GM19023 (cell line): Measurements from ENCODE around the gene NLK.

Experiments
- ATAC-seq: cut with Tn5 transposase; IDR thresholded peaks from one replicate; pipeline ENCODE4 v1.9.1; 2021; ENCODE audit warnings: mild to moderate bottlenecking, moderate library complexity; ENCODE audit not compliant: unreplicated experiment

Gene NLK

GRCh38 chr17:28110184-28110583, 67.7 kb downstream of the NLK start:
- ATAC-seq = no peak

GRCh38 chr17:28112181-28112580, 69.7 kb downstream of the NLK start:
- no peak for ATAC-seq

DNA sequence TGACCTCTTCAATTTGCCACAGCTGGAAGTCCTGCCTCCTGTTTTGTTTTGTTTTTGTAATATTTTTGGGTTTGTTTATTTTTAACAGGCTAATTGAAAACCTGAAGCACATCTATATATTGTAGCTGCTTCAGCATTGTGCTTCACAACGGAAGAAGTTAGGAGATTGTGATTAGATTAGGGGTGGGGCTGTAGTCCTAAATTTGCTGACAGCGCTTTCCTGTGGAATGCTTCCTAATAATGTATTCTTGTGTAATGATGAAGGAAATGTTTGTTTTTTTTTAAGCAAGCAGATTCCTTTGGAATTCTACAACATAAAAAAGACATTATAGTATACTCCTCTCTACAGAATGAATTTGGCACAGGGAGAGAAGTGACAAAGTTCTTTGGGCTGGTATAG, 70.1 kb downstream of the NLK start:
- no peak for ATAC-seq

GRCh38 chr17:28113269-28113668, 70.8 kb downstream of the NLK start:
- no peak for ATAC-seq

GRCh38 chr17:28115046-28115445, 72.6 kb downstream of the NLK start:
- no peak for ATAC-seq

- ATAC-seq = no peak
Observed at GRCh38 chr17:28117304-28117703, 74.8 kb downstream of the NLK start.

DNA sequence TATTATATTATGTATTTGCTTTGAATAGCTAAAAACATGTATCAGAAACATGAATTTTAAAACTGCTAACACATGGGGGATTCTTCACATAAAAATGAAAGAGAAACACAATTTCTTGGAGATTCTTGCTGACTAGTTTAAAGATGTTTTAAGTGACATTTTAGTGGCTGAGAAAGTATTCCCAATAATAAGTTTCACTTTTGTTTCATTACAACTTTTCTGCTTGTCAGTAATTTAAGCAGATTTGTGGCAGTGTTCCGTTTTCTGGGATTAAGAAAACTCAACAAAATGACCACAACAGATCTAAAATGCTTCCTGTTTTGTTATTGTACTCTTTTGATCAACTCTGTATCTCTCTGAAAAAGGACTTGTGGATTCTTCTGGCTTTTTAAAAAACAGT, 75.9 kb downstream of the NLK start:
- no peak for ATAC-seq

DNA sequence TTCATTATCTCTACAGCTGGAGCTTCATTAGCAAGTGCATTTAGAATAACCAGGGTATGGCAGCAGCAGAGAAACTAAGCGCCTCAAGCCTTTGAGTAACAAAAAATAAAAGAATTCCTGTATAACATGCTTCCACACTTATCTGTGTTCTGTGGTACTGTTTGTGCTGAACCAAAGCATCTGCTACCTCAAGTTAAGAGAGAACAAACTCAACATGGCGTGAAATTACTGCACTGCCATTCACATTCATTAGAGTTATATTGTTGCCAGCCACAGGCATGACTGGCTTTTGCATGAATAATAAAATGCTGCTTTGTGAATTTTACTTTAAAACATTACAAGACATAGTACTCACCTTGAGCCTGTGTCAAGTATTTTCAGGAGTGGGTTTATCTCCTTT, 76.6 kb downstream of the NLK start:
- ATAC-seq = no peak

DNA sequence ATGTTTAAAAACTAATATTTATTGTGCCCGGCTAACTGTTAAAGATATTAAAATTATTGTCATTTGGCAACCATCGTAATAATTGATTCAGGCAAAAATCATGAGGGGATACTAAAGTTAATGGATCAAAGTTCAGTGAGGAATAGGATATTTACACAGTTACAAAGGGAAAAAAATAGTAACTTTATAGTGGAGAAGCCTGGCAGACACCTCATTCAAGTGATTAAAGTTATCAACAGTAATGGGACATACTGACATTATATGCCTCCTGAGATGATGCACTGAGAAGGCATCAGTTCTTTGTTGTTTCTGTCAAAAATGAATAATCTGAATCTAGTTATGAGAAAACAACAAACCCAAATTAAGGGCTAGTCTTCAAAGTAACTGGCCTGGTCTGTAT, 77.1 kb downstream of the NLK start:
- no peak for ATAC-seq

- no peak for ATAC-seq
Observed at GRCh38 chr17:28120766-28121165, 78.3 kb downstream of the NLK start.

GRCh38 chr17:28124962-28125361, 82.5 kb downstream of the NLK start:
- no peak for ATAC-seq

- ATAC-seq = no peak
Observed at GRCh38 chr17:28125526-28126378, 83.3 kb downstream of the NLK start.

DNA sequence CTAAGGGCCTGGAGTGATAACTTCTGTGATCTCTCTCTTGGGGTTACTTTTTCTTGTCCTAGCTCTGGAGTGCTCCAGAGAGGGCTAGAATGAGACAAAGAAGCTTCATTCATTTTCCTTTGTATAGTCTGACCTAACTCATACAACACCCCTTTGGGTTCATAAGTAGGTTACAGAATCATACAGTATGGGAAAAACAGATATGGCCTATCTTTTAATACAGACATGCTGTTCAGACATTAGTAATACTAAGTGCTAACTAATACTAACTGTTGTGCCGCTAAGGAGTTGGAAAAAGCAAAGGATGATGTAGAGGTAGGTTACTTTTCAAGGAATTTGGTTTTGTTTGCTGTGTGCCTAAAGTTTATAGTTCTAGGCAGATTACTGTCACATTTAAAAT, 84.7 kb downstream of the NLK start:
- ATAC-seq = no peak

GRCh38 chr17:28128779-28129178, 86.3 kb downstream of the NLK start:
- no peak for ATAC-seq

GRCh38 chr17:28130472-28130871, 88.0 kb downstream of the NLK start:
- no peak for ATAC-seq

DNA sequence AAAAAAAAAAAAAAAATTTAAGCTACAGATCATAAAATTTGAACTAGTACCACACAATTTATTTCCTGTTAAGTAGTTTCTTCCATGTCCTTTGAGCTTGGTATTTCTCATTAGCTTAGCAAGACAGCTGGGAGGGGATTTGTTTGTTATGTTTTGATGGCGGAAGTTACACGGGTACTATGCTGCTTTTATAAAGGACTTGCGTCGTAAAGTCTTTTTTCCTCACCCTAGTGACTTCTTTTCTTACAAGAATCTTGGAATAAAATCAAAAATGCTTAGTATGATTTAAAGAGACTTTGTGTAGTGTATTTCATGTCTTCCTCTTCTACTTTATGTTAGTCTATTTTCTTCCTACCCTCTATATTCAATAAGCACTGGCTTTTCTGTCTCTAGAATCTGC, 89.1 kb downstream of the NLK start:
- ATAC-seq = no peak

DNA sequence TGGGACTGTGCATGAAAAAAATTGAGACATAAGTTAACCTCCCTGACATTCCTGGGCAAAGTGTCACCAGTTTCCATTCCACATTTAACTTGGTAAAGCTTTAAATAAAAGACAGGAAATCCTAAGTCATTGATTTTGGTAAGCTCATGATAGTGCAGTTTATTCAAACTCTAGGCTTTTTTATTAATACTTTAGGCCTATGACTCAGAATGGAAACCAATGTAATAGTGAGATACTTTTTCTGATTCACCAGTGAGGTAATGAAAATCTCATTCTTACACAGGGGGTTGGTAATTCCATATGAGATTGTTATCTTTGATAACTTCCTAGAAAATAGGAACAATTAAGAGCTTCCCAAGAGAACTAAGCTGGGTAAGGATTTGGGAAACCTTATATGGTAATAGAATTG, 91.1 kb downstream of the NLK start:
- ATAC-seq = no peak

DNA sequence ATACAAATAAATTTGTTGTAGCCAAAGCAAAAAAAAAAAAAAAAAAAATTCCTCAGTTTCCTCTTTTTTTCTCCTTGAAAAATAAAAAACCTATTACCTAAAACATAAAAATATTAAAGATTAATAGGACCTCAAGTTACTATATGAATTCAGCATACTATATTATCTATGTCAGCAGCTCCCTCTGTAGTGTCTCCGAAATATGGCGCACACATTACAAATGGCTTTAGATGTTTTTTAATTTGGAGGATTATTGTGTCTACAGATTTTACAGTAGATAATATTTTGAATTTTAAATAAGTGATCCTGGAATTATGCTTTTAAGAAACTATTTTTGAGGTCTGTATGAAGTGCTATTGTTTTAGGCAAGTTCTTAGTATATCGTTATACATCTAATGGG, 94.4 kb downstream of the NLK start:
- no peak for ATAC-seq

- ATAC-seq = no peak
Observed at GRCh38 chr17:28139822-28140221, 97.3 kb downstream of the NLK start.

- no peak for ATAC-seq
Observed at GRCh38 chr17:28141313-28141712, 98.8 kb downstream of the NLK start.

DNA sequence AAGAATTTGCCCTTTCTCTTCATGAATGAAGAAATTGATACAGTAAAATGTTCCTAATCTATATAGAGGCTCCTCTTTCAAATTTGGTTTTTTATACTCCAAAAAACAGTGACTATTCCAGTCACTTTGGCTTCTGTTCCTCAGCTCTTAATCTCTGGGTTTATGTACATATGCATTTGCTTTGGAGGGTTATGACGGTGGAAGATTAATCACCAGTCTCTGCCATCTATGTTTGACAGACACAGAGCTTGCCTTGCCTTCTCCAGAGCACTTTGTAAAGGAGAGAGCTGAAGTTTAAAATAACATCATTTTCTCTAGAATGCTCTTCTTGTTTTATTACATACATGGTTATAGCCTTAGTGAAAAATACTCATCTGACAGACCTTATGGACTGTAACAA, 99.3 kb downstream of the NLK start:
- no peak for ATAC-seq

DNA sequence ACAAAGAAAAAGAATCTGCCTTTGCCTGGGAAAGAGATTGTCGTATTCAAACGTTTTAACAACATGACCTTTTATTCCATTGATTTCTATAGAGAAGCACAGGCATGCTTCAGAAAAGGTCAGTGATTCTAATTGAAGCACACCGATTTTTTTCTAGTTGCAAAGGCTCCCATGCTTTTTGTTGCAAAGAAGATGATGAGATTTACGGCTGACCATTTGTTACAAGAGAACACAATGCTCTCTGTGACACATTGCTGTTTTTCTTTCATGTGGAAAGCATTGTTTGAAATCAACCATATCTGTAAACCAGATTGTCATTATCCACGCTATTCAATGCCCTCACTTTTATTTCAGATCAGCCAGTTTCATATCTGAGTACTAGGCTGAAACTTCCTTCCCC, 99.8 kb downstream of the NLK start:
- ATAC-seq = no peak

DNA sequence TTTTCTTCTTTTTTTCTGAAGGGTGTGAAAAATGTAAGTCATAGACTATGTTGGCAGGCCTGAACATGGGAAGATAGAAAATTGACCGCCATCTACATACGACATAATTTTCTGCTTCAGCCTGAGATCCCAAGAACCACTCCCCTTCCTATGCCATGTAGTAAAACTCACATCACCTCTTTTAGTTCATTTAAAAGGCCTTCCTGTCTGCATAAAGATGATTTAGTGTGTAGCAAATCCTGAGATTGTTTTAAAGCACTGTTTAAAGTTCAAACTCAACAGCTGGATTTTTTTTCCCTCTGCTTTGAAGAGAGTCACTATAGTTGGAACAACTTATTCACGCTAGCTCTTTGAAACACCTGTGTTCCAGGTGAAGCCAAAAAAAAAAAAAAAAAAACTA, 101.5 kb downstream of the NLK start:
- ATAC-seq = no peak
